Neural progenitor cell (in vitro differentiated cells): Measurements from ENCODE around the gene HOXD13.
A peak's percentile ranks its signal among the peaks of the same experiment; 100 is the strongest.

ENCODE experiments used
- CTCF ChIP-seq: fragments of 200-600 bp; sonication (generic); IDR thresholded peaks from 2 replicates; pipeline ENCODE4 v1.5.1; 2017; ENCODE audit warnings: antibody characterized with exemption, mild to moderate bottlenecking
- EZH2 ChIP-seq: fragments of 200-600 bp; sonication (generic); IDR thresholded peaks from 2 replicates; pipeline ENCODE4 v1.6.1; 2017; ENCODE audit warnings: antibody characterized with exemption, mild to moderate bottlenecking, moderate library complexity
- EZH2phosphoT487 ChIP-seq: fragments of 200-600 bp; sonication (generic); IDR thresholded peaks from 2 replicates; pipeline ENCODE4 v1.6.1; 2017; ENCODE audit warnings: antibody characterized with exemption

DNA sequence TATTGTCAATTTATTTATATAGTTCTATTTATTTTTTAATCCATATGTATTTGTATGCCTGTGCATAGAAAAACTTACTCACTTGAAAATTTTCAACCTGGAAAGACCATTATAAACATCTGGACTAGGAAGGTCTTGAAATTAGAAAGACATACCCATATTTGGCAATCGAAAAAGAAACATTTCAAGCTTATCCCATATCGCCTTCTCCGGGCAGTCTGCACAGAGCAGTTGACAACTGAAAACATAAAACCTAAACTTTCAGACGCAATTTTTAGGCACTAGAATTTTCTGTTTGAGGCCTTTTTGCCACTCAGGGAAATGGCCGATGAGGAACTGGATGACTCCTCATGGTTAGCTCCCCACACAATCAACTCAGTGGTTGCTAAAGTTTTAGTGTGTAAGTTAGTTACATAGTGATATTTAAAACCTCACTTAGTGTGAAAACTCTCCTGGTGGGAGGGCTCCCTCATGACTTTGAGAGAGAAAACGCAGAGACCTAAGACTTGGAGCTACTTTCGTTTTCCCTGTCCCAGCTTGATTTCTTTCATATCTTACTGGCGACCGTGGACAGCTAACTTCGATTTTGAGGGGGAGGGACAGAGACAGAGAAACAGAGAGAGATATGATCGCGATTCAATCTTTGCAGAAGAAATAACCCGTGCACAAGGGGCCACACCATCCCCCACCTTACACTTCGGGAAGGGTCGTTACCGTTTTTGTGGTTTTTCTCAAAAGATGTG is 3.9 kb downstream of the HOXD13 start:
- TF ChIP-seq CTCF: no peak
- TF ChIP-seq EZH2phosphoT487: no peak
- peak; percentile 61 for TF ChIP-seq EZH2
